ENCODE data around the gene DLG1.
"Not testable (repeated sequence)": the region's sequence is repeated elsewhere in the genome, so short reads cannot be mapped to it uniquely, and the experiment has no call there.

DNA sequence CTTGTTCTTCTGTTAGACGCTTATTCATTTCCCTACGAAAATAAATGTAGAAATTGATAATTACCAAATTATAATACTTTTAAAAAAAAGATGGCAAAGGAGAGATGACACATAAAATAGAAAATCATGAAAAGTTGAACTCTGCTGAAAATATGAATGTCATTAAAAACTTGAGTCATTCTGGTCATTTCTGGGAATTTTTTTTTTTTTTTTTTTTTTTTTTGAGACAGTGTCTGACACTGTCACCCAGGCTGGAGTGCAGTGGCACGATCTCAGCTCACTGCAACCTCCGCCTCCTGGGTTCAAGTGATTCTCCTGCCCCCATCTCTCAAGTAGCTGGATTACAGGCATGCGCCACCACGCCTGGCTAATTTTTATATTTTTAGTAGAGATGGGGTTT, 246.8 kb downstream of the DLG1 start:
- not testable (repeated sequence) for TF ChIP-seq ARID1B (IDR thresholded peaks at IDR 0.05); CBX8 (IDR thresholded peaks at IDR 0.05; ENCODE audit: borderline replicate concordance, extremely low read depth, low read depth, low read length, poor library complexity, severe bottlenecking); CTCF (IDR thresholded peaks at IDR 0.05 in 2 of 3, conservative IDR thresholded peaks at IDR 0.05 in 1 of 3; ENCODE audit: insufficient read depth in 2 of 3, low read depth in 1 of 3, low read length in 3 of 3); YY1 (IDR thresholded peaks at IDR 0.05; ENCODE audit: borderline replicate concordance in 1 of 3, control insufficient read depth in 1 of 3, extremely low read depth in 1 of 3, insufficient read depth in 3 of 3, insufficient read length in 1 of 3, insufficient replicate concordance in 2 of 3, low read depth in 1 of 3, low read length in 2 of 3); MTA3 (IDR thresholded peaks at IDR 0.05; ENCODE audit: borderline replicate concordance); FOS (IDR thresholded peaks at IDR 0.05; ENCODE audit: extremely low read depth, insufficient read length); DNMT1 (IDR thresholded peaks at IDR 0.05); ZBTB11 (CRISPR knock-in tag; IDR thresholded peaks at IDR 0.05); ZNF217 (CRISPR knock-in tag; IDR thresholded peaks at IDR 0.05)
- TF ChIP-seq, protein P1, sequence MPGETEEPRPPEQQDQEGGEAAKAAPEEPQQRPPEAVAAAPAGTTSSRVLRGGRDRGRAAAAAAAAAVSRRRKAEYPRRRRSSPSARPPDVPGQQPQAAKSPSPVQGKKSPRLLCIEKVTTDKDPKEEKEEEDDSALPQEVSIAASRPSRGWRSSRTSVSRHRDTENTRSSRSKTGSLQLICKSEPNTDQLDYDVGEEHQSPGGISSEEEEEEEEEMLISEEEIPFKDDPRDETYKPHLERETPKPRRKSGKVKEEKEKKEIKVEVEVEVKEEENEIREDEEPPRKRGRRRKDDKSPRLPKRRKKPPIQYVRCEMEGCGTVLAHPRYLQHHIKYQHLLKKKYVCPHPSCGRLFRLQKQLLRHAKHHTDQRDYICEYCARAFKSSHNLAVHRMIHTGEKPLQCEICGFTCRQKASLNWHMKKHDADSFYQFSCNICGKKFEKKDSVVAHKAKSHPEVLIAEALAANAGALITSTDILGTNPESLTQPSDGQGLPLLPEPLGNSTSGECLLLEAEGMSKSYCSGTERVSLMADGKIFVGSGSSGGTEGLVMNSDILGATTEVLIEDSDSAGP (CRISPR knock-in tag; IDR thresholded peaks at IDR 0.05) = not testable (repeated sequence)
- TF ChIP-seq, protein P2, sequence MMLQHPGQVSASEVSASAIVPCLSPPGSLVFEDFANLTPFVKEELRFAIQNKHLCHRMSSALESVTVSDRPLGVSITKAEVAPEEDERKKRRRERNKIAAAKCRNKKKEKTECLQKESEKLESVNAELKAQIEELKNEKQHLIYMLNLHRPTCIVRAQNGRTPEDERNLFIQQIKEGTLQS (IDR thresholded peaks at IDR 0.05) = not testable (repeated sequence)
- TF ChIP-seq, protein P2 (CRISPR knock-in tag; conservative IDR thresholded peaks at IDR 0.05) = not testable (repeated sequence)
- TF ChIP-seq, protein P3, sequence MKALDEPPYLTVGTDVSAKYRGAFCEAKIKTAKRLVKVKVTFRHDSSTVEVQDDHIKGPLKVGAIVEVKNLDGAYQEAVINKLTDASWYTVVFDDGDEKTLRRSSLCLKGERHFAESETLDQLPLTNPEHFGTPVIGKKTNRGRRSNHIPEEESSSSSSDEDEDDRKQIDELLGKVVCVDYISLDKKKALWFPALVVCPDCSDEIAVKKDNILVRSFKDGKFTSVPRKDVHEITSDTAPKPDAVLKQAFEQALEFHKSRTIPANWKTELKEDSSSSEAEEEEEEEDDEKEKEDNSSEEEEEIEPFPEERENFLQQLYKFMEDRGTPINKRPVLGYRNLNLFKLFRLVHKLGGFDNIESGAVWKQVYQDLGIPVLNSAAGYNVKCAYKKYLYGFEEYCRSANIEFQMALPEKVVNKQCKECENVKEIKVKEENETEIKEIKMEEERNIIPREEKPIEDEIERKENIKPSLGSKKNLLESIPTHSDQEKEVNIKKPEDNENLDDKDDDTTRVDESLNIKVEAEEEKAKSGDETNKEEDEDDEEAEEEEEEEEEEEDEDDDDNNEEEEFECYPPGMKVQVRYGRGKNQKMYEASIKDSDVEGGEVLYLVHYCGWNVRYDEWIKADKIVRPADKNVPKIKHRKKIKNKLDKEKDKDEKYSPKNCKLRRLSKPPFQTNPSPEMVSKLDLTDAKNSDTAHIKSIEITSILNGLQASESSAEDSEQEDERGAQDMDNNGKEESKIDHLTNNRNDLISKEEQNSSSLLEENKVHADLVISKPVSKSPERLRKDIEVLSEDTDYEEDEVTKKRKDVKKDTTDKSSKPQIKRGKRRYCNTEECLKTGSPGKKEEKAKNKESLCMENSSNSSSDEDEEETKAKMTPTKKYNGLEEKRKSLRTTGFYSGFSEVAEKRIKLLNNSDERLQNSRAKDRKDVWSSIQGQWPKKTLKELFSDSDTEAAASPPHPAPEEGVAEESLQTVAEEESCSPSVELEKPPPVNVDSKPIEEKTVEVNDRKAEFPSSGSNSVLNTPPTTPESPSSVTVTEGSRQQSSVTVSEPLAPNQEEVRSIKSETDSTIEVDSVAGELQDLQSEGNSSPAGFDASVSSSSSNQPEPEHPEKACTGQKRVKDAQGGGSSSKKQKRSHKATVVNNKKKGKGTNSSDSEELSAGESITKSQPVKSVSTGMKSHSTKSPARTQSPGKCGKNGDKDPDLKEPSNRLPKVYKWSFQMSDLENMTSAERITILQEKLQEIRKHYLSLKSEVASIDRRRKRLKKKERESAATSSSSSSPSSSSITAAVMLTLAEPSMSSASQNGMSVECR (CRISPR knock-in tag; IDR thresholded peaks at IDR 0.05) = not testable (repeated sequence)
